Testis (tissue), 2 donors: ENCODE results near the gene PRKAG1.

ENCODE experiments used
- POLR2A ChIP-seq: fragments of 450-650 bp; IDR thresholded peaks from one replicate; pipeline ENCODE4 v1.6.1; 2017; ENCODE audit warnings: antibody characterized with exemption, mild to moderate bottlenecking, moderate library complexity
- TF ChIP-seq, protein P1 (sequence below), 3 experiments: fragments of 450-650 bp in 2 of 3; fragments of 200-600 bp in 1 of 3; sonication (generic) in 1 of 3; IDR thresholded peaks; one replicate each; pipeline ENCODE4 v1.5.1; 2016 to 2019; ENCODE audit warnings: antibody characterized with exemption in 3 of 3, mild to moderate bottlenecking in 2 of 3, moderate library complexity in 1 of 3

DNA sequence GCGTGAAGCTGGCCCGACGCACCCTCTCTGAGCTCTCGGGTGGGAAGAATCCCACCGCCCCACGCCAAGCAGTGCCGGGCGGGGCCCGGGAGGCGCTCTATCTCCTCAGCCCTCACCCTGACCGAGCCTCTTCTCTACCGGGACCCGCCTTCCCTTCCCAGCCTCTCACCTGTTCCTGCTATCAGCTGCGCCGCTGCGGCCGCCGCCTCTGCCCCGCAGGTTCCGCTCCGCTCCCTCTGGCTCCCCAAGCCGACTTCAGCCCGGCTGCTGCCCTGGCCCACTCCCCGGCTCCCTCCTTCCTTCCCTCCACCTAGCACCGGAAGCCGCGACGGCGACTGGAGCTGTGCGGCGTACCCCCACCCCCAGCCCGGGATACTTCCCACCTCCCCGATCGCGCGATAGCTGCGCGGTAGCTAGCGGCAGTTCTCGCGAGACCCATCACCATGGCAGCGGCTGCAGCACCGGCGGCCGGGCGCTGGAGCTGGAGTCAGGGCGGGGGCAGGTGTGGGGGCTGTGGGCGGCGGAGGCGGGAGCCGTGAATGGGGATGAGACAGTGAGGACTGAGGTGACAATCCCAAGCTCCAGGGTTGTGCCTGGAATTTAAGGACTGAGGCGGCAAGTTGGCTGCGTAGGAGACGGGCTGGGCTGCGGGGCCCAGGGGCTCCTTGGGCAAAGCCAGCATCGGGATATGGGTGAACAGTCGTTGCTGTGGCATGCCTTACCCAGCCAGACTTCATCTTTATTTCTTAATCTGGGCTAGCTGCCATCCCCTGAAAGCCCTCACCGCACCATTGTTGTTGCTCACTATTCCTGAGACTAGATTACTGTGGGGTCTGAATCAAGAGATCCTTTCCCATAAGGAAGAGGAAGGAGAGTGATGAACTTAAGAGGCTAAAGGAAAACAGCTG, 61.2 kb downstream of the PRKAG1 start, which contains the start of gene ARF3:
- TF ChIP-seq, protein P1, sequence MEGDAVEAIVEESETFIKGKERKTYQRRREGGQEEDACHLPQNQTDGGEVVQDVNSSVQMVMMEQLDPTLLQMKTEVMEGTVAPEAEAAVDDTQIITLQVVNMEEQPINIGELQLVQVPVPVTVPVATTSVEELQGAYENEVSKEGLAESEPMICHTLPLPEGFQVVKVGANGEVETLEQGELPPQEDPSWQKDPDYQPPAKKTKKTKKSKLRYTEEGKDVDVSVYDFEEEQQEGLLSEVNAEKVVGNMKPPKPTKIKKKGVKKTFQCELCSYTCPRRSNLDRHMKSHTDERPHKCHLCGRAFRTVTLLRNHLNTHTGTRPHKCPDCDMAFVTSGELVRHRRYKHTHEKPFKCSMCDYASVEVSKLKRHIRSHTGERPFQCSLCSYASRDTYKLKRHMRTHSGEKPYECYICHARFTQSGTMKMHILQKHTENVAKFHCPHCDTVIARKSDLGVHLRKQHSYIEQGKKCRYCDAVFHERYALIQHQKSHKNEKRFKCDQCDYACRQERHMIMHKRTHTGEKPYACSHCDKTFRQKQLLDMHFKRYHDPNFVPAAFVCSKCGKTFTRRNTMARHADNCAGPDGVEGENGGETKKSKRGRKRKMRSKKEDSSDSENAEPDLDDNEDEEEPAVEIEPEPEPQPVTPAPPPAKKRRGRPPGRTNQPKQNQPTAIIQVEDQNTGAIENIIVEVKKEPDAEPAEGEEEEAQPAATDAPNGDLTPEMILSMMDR (IDR thresholded peaks at IDR 0.05): no peak
- TF ChIP-seq POLR2A: no peak
